ENCODE results near the gene TLE5.
"Not testable (repeated sequence)": the region's sequence is repeated elsewhere in the genome, so short reads cannot be mapped to it uniquely, and the experiment has no call there.

The TLE5 gene

DNA sequence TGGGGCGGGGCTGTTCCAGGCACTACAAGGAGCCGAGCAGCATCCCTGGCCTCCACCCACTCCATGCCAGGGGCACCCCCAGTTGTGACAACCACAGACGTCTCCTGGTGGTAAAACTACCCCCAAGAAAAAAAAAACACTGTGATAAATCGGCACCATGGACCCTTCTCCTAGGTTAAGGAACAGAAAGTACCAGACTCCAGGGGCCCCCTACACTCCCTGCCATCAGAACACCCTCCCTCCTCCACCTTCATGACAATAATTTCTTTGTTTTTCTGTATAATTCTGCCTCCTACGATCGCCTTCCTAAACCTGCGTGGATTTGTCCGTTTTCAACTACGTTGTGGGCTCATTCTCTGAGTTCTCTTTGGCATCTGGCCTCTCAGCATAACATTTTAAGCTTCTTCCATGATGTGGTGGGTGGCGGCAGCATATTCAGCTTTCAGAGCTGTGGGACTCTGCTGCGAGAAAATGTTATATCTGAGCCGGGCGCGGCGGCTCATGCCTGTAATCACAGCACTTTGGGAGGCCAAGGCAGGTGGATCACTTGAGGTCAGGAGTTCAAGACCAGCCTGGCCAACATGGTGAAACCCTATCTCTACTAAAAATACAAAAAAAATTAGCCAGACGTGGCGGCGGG, 41.9 kb downstream of the TLE5 start:
- no peak for DNase-seq

DNA sequence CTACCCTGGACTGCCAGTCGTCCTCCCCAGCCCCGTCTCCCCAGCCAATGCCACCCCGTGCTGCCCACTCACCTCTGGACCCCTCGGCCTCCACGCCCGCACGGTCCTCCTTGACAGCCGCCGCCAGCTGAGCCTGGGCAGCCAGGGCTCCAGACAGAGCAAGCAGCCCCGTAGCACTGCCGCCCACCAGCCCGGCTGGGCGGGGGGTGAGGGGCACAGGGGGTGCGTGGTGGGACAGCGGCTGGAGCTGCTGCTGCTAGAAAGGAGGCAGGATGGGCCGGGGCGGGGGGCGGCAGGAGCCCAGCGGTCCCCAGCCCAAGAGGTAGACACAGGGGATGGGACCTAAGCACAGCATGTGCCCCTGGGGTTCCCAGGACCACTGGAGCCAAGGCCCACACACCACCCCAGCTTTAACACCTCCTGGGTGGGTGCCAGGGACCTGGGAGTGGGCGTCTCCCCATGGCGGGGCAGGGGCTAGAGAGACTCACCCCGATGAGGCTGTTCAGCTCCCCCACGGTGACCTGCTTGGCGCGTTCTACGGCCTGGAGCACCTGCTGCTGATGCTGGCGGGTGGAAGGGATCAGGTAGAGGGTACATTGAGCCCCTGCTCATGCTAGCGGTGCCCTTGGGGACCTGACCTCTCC, 43.0 kb downstream of the TLE5 start:
- no peak for DNase-seq

DNA sequence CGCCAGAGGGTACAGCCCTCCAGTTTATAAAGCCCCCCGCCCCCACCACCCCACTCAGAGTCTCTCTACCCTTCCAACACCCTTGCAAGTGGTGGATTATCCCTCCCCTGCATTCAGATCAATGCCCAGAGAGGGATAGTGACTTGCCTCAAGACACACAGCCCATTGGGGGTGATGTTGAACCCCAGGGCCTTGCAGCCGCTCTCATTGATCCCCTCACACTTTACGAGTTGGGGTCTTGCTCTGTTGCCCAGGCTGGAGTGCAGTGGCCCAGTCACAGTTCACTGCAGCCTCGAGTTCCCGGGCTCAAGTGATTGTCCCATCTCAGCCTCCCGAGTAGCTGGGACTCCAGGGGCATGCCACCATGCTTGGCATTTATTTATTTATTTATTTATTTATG, 44.4 kb downstream of the TLE5 start:
- DNase-seq = no peak

DNA sequence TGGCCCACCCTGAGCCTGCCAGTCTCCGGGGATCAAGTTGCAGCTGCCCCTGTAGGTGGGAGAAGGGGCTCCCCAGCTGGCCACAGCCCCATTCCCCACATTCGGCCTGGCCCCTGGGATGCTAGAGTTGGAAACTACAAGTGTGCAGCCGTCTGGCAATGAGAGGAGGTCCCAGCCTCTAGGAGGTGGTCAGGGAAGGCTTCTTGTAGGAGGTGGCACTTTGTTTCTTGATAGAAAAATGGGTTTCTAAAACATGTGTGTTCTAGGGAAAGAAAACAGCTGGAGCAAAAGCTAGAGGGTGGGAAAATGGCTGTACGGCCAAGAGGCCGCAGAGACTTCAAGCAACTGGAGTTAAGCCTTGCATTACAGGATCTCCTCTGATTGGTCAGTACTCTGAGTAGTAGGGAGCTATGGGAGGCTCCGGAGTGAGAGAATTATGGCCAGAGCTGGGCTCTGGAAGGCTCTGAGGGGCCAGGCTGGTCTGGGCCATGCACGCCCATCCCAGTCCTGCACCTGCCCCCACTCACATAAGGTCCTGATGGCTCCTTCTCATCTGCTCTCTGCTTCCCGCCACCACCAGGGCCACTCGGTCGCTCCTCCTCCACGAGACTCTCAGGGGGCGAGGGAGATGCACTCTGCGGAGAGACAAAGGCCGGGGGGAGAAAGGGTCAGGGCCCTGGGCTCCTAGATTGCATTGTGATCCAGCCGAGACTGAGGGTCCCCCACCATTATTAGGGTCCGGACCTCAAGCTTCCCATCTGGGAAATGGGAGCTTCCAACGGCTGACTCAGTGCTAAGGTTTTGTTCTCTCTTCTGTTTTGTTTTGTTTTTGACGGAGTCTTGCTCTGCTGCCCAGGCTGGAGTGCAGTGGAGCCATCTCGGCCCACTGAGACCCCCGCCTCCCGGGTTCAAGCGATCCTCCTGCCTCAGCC, 46.9 kb downstream of the TLE5 start:
- DNase-seq = no peak

DNA sequence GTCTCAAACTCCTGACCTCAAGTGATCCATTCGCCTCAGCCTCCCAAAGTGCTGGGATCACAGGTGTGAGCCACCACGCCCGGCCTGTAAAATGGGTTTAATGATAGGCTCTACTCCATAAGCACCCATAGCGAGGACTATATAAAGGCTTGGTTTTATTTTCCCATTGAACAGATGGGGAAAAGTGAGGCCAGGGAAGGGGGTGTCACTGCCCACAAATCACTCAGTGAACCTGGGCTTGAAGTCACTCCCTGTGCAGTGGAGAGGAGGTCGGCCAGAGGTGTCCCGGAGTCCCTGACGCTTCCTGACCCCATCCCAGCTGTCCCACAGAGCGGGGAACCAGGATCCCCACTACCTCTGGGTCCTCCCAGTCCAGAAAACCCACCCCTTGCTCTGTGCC, 48.2 kb downstream of the TLE5 start:
- no peak for DNase-seq

DNA sequence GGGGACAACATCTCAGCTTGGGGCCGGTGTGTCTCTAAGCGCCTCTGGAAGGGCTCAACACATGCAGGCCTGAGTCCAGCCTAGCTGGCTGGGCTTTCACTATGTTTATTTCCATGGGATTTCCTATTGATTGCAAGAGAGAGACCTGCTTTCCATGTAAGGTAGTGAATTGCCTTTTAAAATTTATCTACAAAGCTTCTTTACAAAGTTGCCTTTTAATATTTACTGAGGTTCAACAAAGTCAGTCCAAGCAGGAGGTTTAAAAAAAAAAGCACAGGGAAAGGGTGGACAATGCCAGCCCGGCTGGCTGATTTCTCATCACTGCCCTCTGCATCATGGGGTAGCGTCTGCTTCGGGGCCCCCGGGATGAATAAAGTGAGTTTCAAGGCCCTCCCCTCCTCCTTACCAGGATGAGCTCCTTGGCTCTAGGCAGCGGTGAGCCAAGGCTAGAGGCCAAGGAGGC, 49.0 kb downstream of the TLE5 start:
- DNase-seq = no peak

DNA sequence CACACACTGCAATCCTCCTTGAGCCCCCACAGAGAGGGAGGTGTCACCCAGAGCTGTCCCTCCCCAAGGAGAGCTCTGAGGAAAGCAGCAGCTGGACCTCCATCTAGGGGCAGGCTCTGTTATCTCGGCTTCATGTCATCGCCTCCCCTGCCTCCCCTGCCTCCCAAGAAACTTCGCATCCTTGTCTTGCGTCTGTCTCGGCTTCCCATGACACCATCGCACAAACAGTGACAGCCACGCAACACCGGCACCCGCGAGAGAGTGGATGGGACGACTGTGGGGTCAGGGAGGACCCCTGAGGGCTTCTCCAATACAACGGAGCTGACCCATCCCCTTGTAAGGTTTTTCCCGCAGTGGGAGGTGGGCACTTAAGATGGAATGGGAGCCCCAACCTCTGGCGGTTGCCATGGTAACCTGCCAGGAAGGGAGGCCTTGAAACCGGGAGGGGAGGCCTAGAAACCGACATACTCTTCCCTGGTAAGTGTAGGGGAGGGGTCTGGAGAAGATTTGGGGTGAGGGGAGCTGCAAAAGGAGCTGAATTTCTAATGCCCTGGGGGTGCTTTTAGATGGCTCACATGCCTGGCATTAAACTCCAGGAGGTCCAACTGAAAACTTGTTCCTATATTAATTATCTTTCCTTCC, 49.6 kb downstream of the TLE5 start:
- no peak for DNase-seq

DNA sequence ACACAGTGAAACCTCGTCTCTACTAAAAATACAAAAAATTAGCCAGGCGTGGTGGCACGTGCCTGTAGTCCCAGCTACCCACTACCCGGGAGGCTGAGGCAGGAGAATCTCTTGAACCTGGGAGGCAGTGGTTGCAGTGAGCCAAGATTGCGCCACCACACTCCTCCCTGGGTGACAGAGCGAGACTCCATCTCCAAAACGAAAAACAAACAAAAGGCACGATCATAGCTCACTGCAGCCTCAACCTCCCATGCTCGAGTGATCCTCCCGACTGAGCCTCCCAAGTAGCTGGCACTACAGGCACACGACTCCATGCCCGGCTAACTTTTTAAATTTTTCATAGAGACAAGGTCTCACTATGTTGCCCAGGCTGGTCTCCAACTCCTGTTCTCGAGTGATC, 50.2 kb downstream of the TLE5 start:
- DNase-seq = not testable (repeated sequence)

DNA sequence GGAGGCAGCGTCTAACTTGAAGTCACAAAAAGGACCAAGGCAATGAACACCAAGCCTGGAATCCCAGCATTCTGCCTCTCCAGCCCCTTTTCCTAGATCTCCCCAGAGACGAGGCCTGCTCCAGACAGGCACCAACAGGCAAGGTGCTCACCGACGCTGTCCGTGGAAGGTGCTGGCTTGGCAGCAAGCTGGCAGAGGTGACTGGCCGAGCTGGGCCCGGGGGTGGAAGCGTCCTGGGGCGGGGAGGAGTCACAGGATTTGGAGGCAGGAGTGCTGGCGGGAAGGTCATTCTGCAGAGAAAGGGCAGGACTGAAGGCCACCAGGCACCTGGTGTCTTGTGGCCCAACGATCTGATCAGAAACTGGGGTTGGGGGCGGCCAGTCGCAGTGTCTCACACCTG, 51.4 kb downstream of the TLE5 start:
- no peak for DNase-seq

DNA sequence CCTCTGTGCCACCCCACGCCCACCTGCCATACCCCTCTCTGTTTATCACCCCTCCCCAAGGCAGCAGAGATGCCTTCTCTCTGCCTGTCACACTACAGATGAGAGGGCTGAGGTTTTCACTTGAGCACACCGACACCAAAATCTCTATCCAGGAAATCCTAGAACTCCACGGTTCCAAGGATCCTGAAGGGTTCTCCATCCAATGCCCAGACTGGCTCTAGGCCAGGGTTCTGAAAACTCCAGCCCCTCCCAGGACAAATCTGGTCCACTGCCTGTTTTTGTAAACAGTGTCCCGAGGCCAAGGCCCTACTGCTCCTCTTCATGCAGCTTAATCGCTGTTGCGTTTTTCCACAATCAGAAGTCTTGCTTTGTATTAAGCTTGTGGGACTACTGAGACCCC, 53.3 kb downstream of the TLE5 start:
- no peak for DNase-seq

DNA sequence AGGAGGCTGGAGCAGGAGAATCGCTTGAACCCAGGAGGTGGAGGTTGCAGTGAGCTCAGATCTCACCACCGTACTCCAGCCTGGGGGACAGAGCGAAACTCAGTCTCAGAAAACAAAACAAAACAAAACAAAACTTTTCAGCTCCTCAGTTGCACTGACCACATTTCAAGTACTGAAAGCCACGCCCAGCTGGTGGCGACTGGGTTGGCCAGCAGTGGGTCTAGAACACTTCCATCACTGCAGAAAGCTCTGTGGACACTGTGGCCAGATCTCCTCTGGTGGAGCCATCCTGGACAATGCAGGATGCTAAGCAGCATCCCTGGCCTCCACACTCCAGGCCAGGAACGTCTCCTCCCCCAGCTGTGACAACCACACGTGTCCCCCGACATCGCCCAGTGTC, 54.3 kb downstream of the TLE5 start:
- DNase-seq = no peak

DNA sequence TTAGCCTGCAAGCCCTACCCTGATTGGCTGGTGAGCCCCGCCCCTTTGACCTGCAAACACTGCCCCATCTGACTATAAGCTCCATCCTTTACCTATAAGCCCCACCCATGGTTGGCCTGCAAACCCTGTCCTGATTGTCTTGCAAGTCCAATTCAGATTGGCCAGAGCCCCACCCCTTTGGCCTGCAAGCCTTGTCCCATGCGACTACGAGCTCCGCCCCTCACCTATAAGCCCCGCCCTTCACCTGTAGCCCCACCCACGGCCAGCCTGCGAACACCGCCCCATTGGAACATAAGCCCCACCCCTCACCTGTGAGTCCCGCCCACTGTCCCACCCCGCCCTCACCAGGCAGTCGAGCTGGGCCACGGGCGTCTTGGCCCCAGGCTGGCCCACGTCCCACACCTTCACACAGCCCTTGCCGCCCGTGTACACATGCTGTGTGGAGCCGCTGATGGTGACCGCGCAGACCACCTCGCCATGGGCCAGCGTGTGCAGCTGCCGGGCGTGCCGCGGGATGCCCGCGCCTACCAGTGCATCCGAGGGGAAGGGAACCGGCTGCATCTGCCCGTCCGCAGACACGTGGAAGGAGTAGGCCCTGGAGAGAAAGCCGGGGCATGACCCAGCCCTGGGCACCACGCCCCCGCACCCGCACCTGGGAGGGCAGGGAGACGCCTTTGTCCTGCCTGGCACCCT, 56.1 kb downstream of the TLE5 start:
- DNase-seq = no peak

DNA sequence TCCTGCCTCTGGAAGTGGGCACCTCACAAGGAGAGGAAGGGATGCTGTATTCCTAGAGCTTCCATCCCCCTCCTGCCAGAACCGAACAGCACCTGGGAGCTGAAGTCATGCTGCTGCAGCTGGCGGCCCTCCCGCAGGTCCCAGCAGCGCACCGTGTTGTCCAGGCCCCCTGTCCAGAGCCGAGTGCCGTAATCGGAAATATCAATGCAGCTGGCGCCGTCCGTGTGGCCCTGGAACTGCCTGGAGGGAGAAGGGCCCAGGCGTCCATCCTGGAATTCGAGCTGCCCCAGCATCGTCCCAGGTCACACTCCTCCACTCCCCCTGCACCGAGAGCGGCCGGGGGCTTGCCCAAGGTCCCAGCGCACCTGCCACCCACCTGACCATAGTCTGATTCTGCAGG, 57.0 kb downstream of the TLE5 start:
- DNase-seq = no peak

DNA sequence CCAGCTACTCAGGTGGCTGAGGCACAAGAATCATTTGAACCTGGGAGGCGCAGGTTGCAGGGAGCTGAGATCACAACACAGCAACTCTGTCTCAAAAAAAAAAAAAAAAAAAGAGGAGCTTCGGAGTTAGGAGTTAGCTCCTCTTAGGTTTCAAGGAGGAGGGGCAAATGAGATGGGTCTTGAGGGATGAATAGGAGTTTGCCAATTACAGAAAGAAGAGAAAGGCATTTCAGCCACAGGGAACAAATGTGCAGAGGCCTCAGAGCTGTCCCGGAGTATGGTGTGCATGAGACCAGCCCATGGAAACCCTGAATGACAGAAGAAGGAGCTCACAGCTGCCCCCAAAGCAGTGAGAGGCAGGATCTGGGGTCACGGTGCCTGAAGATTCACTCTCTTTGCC, 57.8 kb downstream of the TLE5 start:
- no peak for DNase-seq

DNA sequence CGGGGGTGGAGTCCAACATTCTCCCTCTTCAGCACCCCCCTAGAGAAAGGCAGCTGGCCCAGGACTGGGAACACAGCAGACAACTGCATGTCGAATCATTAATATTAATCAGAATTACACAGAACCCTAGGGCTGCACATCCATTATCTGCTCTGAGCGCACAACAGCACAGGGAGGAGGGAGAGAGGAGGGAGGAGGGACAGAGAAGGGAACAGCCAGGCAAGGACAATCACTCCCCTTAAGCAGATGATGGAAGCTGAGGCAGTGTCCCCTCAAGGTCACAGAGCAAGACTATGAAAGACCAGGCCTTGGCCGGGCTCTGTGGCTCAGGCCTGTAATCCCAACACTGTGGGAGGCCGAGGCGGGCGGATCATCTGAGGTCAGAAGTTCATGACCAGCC, 59.2 kb downstream of the TLE5 start:
- no peak for DNase-seq

Measured in DMS153 (cell line).